Natural killer cell (primary cell): ENCODE measurements around the gene FXYD3. TPM values are rescaled to one million over a fixed set of nuclear protein-coding genes. Genes with fewer than 3 reads are reported as not detected.
"Not testable (repeated sequence)": the region's sequence is repeated elsewhere in the genome, so short reads cannot be mapped to it uniquely, and the experiment has no call there.

Experiments
- ATAC-seq, 3 donors: fragments of 150-1000 bp in 2 of 3; fragments of 200-7000 bp in 1 of 3; cut with Tn5 transposase; 1 replicate in 1 of 3; 2 replicates in 2 of 3; pipeline ENCODE4 v1.10.0; 2021; ENCODE audit warnings: mild to moderate bottlenecking in 2 of 3, moderate library complexity in 2 of 3
- DNase-seq, 2 donors: peaks; one replicate each; pipeline versions ENCODE4 v3.0.0 to v3.0.0-alpha.2; 2013 to 2021; ENCODE audit warnings: mixed read lengths in 1 of 2
- H3K27ac ChIP-seq: one replicate; pipeline ENCODE4 v1.5.1; 2013; ENCODE audit warnings: mild to moderate bottlenecking, low read length
- H3K27me3 ChIP-seq: one replicate; pipeline ENCODE4 v1.6.1; 2013; ENCODE audit warnings: low read length; ENCODE audit not compliant: control insufficient read depth, insufficient read depth
- H3K36me3 ChIP-seq: one replicate; pipeline ENCODE4 v1.6.1; 2013; ENCODE audit warnings: low read length; ENCODE audit not compliant: control insufficient read depth, insufficient read depth
- H3K4me1 ChIP-seq: one replicate; pipeline ENCODE4 v1.6.1; 2013; ENCODE audit warnings: low read length; ENCODE audit not compliant: control insufficient read depth, insufficient read depth
- H3K4me3 ChIP-seq: one replicate; pipeline ENCODE4 v1.5.1; 2013; ENCODE audit warnings: low read length
- H3K9me3 ChIP-seq: one replicate; pipeline ENCODE4 v1.6.1; 2013; ENCODE audit warnings: low read length; ENCODE audit not compliant: control insufficient read depth, insufficient read depth
- H3K27ac Mint-ChIP-seq, 2 donors: one replicate each; pipeline ENCODE4 v1.8.0; 2022; ENCODE audit warnings: mild to moderate bottlenecking in 2 of 2, mixed read lengths in 2 of 2, moderate library complexity in 1 of 2
- H3K27me3 Mint-ChIP-seq, 2 donors: one replicate each; pipeline ENCODE4 v1.8.0; 2022; ENCODE audit warnings: low read depth in 2 of 2, mixed read lengths in 2 of 2
- H3K36me3 Mint-ChIP-seq: one replicate; pipeline ENCODE4 v1.8.0; 2022; ENCODE audit warnings: mixed read lengths
- H3K4me1 Mint-ChIP-seq, 2 donors: one replicate each; pipeline ENCODE4 v1.8.0; 2022; ENCODE audit warnings: mixed read lengths in 2 of 2
- H3K4me3 Mint-ChIP-seq: one replicate; pipeline ENCODE4 v1.8.0; 2022; ENCODE audit warnings: mild to moderate bottlenecking, moderate library complexity, mixed read lengths
- H3K9me3 Mint-ChIP-seq, 2 donors: one replicate each; pipeline ENCODE4 v1.8.0; 2022; ENCODE audit warnings: mixed read lengths in 2 of 2
- CTCF ChIP-seq: fragments of 200-600 bp; IDR thresholded peaks from one replicate; pipeline ENCODE4 v1.8.0; 2022; ENCODE audit warnings: antibody characterized with exemption
- whole genome bisulfite sequencing: methylation state at CpG from one replicate; pipeline ENCODE4 v1.1.7; 2013; ENCODE audit warnings: missing lambda C conversion rate; ENCODE audit not compliant: insufficient coverage; 5-methylcytosine and 5-hydroxymethylcytosine counted together
- intact Hi-C: fragments of 100-400 bp; cut with micrococcal nuclease; formaldehyde crosslinking; loops from one replicate; pipeline ENCODE4 v1.14.2; 2022
- total RNA-seq, 4 donors: library from RNA; stranded (reverse); fragments of 120-200 nt in 1 of 4; gene quantifications; one replicate each; pipeline versions ENCODE4 v1.2.3 to v1.2.4, GENCODE V29; 2013 to 2022

The FXYD3 gene
- total RNA-seq, 3 donors from 2014 or later (not counting 1 experiment from before 2014, with no cell fraction given): not detected

DNA sequence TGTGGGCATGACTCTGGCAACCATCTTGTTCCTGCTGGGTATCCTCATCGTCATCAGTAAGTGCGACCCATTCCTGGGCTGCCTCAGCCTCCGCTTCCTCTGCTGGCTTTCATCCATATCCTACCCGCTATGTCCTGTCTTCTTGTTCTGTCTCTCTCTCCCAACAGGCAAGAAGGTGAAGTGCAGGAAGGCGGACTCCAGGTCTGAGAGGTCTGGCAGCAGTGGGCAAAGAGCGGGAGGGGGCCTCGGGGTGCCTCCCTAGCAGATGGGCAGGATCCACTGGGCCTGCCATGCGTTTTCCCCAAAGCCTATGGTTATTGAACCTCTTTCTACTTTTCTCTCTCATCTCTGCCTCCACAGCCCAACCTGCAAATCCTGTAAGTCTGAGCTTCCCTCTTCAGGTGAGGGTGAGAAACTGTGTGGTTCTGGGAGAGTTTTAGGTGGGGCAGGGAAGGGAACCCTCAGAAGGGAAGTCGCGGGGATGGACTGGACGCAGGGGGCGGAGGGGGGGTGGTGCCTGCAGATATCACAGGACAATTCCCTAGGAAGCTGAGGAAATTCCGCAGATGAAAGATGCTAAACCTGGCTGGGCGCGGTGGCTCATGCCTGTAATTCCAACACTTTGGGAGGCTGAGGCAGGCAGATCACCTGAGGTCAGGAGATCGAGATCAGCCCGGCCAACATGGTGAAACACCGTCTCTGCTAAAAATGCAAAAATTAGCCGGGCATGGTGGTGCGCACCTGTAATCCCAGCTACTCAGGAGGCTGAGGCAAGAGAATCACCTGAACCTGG is 35.8 kb downstream of the FXYD3 start:
- intact Hi-C loops: no loop called here
- DNase-seq (no peak), ATAC-seq (no peak)
- H3K36me3 ChIP-seq: no peaks in the 10 kb centered on the region
- H3K4me1 ChIP-seq: peaks cover 28% of the 10 kb centered on the region
- Mint-ChIP-seq H3K27ac (no peak overlapping the region), H3K4me3 (peak overlapping the region; percentile 61), H3K36me3 (no peaks in the 10 kb centered on the region), H3K9me3 (no peaks in the 10 kb centered on the region), H3K4me1 (peaks cover 30 to 40% of the 10 kb centered on the region in 2 donors), H3K27me3 (no peaks in the 10 kb centered on the region)
- H3K27ac ChIP-seq: no peak overlapping the region
- no peak for TF ChIP-seq CTCF
- no peak overlapping the region for H3K4me3 ChIP-seq
- no peaks in the 10 kb centered on the region for H3K27me3 ChIP-seq
- 94% methylated on average over 20 of the region's 20 CpGs for WGBS
- no peaks in the 10 kb centered on the region for H3K9me3 ChIP-seq

GRCh38 chr19:35153129-35153522 is 37.5 kb downstream of the FXYD3 start:
- Histone ChIP-seq H3K4me1 (peaks cover 35% of the 10 kb centered on the region), H3K36me3 (peaks cover 16% of the 10 kb centered on the region)
- H3K27ac ChIP-seq, H3K4me3 ChIP-seq, ATAC-seq, H3K9me3 ChIP-seq, intact Hi-C loops, H3K36me3 Mint-ChIP-seq, H3K27me3 ChIP-seq, H3K9me3 Mint-ChIP-seq, DNase-seq, H3K27me3 Mint-ChIP-seq: not testable (repeated sequence)
- Mint-ChIP-seq H3K27ac (peak overlapping the region; percentile 90 to 99), H3K4me3 (peak overlapping the region; percentile 100), H3K4me1 (peaks cover 35 to 44% of the 10 kb centered on the region in 2 donors)
- 90% methylated on average over 10 of the region's 10 CpGs for WGBS

GRCh38 chr19:35153701-35154524 is 38.3 kb downstream of the FXYD3 start:
- ATAC-seq: peak; percentile 65 to 75 (median 71)
- WGBS: under 1% methylated on average over 35 of the region's 36 CpGs
- peak; percentile 74 for TF ChIP-seq CTCF

More at GRCh38 chr19:35153701-35154524, 38.3 kb downstream of the FXYD3 start:
- Histone ChIP-seq H3K4me1 (peaks cover 35% of the 10 kb centered on the region), H3K4me3 (peak overlapping the region; percentile 80), H3K36me3 (peaks cover 21% of the 10 kb centered on the region), H3K27ac (peak overlapping the region; percentile 80), H3K27me3 (no peaks in the 10 kb centered on the region), H3K9me3 (no peaks in the 10 kb centered on the region)
- no peaks in the 10 kb centered on the region for H3K9me3 Mint-ChIP-seq
- peaks cover 43 to 44% of the 10 kb centered on the region in 2 donors for H3K4me1 Mint-ChIP-seq
- peak; percentile 63 to 85 for DNase-seq
- no peaks in the 10 kb centered on the region for H3K27me3 Mint-ChIP-seq
- peak overlapping the region; percentile 90 to 99 for H3K27ac Mint-ChIP-seq
- intact Hi-C loops: no loop called here
- peak overlapping the region; percentile 100 for H3K4me3 Mint-ChIP-seq
- H3K36me3 Mint-ChIP-seq: peaks cover 9% of the 10 kb centered on the region
